Measurements from ENCODE around the gene SLC10A6. TPM values are rescaled to one million over a fixed set of nuclear protein-coding genes. Genes with fewer than 3 reads are reported as not detected.
"Not testable (repeated sequence)": the region's sequence is repeated elsewhere in the genome, so short reads cannot be mapped to it uniquely, and the experiment has no call there.

The SLC10A6 gene
- not detected in 2 replicates for total RNA-seq (2014; rRNA removed; shearing (Covaris generic))

- no peak for DNase-seq (ENCODE audit: low spot score)
- in situ Hi-C loops (cut with HindIII; ENCODE audit: low sequenced_read_pairs) = no loop called here
These were observed at the start of gene SLC10A6 for GRCh38 chr4:86848732-86849619. TSS of gene SLC10A6 (minus strand) at chr4:86849384. CDS start at chr4:86849115, 269 bp downstream.

- no peak for DNase-seq (ENCODE audit: low spot score)
- in situ Hi-C loops (cut with HindIII; ENCODE audit: low sequenced_read_pairs) = no loop called here
These were observed 49.4 kb upstream of the SLC10A6 start for GRCh38 chr4:86898562-86898961.

- in situ Hi-C loops (cut with HindIII; ENCODE audit: low sequenced_read_pairs) = no loop called here
- no peak for DNase-seq (ENCODE audit: low spot score)
These were observed 47.4 kb upstream of the SLC10A6 start for GRCh38 chr4:86896596-86896995.

GRCh38 chr4:86895692-86896488, 46.7 kb upstream of the SLC10A6 start:
- DNase-seq (ENCODE audit: low spot score) = peak; percentile 85
- in situ Hi-C loops (cut with HindIII; ENCODE audit: low sequenced_read_pairs) = no loop called here

- in situ Hi-C loops (cut with HindIII; ENCODE audit: low sequenced_read_pairs) = no loop called here
- DNase-seq (ENCODE audit: low spot score) = no peak
These were observed 45.3 kb upstream of the SLC10A6 start for GRCh38 chr4:86894455-86894854.

GRCh38 chr4:86893136-86893535, 44.0 kb upstream of the SLC10A6 start:
- in situ Hi-C loops (cut with HindIII; ENCODE audit: low sequenced_read_pairs) = no loop called here
- DNase-seq (ENCODE audit: low spot score) = no peak

- no peak for DNase-seq (ENCODE audit: low spot score)
- in situ Hi-C loops (cut with HindIII; ENCODE audit: low sequenced_read_pairs) = no loop called here
These were observed 43.4 kb upstream of the SLC10A6 start for GRCh38 chr4:86892636-86892960.

GRCh38 chr4:86891762-86892635, 42.8 kb upstream of the SLC10A6 start, which contains the start of gene C4orf36:
TSS of gene C4orf36 (minus strand) at chr4:86892422. CDS start at chr4:86891520, 902 bp downstream.
- peak; percentile 84 for DNase-seq (ENCODE audit: low spot score)
- in situ Hi-C loops (cut with HindIII; ENCODE audit: low sequenced_read_pairs) = no loop called here

- in situ Hi-C loops (cut with HindIII; ENCODE audit: low sequenced_read_pairs) = no loop called here
- DNase-seq (ENCODE audit: low spot score) = no peak
These were observed 41.6 kb upstream of the SLC10A6 start for GRCh38 chr4:86890790-86891189.

GRCh38 chr4:86879641-86880040, 30.5 kb upstream of the SLC10A6 start:
- DNase-seq (ENCODE audit: low spot score) = no peak
- in situ Hi-C loops (cut with HindIII; ENCODE audit: low sequenced_read_pairs) = no loop called here

- in situ Hi-C loops (cut with HindIII; ENCODE audit: low sequenced_read_pairs) = no loop called here
These were observed 29.5 kb upstream of the SLC10A6 start for GRCh38 chr4:86878640-86879039.

GRCh38 chr4:86876894-86877685, 27.9 kb upstream of the SLC10A6 start:
- DNase-seq (ENCODE audit: low spot score) = no peak
- in situ Hi-C loops (cut with HindIII; ENCODE audit: low sequenced_read_pairs) = no loop called here

More at GRCh38 chr4:86878640-86879039, 29.5 kb upstream of the SLC10A6 start:
- DNase-seq (ENCODE audit: low spot score) = no peak

GRCh38 chr4:86875436-86875835, 26.3 kb upstream of the SLC10A6 start:
- in situ Hi-C loops (cut with HindIII; ENCODE audit: low sequenced_read_pairs); DNase-seq (ENCODE audit: low spot score): not testable (repeated sequence)

- in situ Hi-C loops (cut with HindIII; ENCODE audit: low sequenced_read_pairs) = no loop called here
- no peak for DNase-seq (ENCODE audit: low spot score)
These were observed 23.0 kb upstream of the SLC10A6 start for GRCh38 chr4:86872135-86872534.

GRCh38 chr4:86870442-86871069, 21.4 kb upstream of the SLC10A6 start:
- in situ Hi-C loops (cut with HindIII; ENCODE audit: low sequenced_read_pairs) = no loop called here
- no peak for DNase-seq (ENCODE audit: low spot score)

- in situ Hi-C loops (cut with HindIII; ENCODE audit: low sequenced_read_pairs) = no loop called here
- DNase-seq (ENCODE audit: low spot score) = no peak
These were observed 8.3 kb upstream of the SLC10A6 start for GRCh38 chr4:86857341-86858052.

- no peak for DNase-seq (ENCODE audit: low spot score)
- in situ Hi-C loops (cut with HindIII; ENCODE audit: low sequenced_read_pairs) = no loop called here
These were observed 7.7 kb upstream of the SLC10A6 start for GRCh38 chr4:86856896-86857295.
